Measurements from ENCODE around the gene IMMP2L.

GRCh38 chr7:110974441-110974840, 587.9 kb downstream of the IMMP2L start:
- no peak for TF ChIP-seq CTCF (IDR thresholded peaks at IDR 0.05)
- no peak for TF ChIP-seq POLR2A (IDR thresholded peaks at IDR 0.05; ENCODE audit: low read depth)
- no peak for TF ChIP-seq POLR2AphosphoS5 (IDR thresholded peaks at IDR 0.05)

All from esophagus muscularis mucosa (tissue), 3 donors.